GM19099 (cell line): Measurements from ENCODE around the gene SERP2.

Source experiments
- POLR2A ChIP-seq: IDR thresholded peaks from 3 replicates; pipeline ENCODE4 v1.6.1; 2011; ENCODE audit warnings: low read depth; ENCODE audit not compliant: insufficient read length; ENCODE audit errors: extremely low read depth

The SERP2 gene

GRCh38 chr13:44373601-44374347 lies at the start of gene SERP2:
TSS of gene SERP2 (plus strand) at chr13:44373824. CDS start at chr13:44374026, 202 bp downstream.
- TF ChIP-seq POLR2A = no peak

DNA sequence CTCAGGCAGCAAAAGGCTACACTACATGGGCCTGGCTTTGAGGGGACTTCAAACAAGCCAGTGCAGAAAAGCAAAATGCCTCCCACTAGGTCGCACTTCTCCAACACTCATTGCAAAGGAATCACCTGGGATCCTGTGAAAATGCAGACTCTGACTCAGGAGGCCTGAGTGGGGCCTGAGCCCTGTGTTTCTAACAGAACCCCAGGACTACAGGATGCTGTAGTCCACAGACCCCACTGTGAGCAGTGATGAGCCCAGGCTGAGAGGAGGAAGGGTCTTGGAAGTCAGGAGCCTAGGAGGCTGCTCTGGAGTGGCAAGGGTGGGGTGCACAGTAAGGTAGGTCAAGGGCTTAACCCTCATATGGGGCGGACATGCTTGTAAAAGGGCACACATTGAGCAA lies 46.7 kb upstream of the SERP2 start:
- TF ChIP-seq POLR2A = no peak

DNA sequence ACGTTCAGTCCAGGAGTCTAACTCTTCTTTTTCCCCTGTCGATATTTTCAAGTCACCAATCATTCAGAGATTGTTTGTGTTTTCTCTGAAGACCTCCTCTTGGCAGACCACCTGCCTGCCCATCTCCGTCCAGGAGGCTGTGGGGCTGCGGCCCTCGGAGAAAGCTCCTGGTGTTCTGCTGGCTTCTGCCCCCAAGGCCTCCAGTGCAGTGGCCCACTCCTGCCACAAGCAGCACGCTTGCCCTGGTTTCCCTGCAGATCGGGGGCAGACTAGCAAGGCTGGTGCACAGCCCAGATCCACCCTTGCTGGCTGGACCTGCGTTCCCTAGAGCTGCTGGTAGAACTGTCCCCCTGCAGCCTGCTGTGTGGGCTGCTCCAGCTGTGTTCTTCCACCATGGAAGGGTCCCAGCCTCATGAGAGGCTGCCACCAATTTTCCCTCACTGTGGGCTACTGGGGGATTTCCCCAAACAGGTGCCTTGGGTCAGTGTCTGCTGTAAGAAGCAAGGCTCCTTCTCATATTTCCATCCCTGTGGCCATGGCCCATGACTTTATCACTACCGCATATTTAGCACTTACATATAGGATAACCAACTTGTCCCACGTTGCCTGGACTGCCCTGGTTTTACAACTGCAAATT lies 43.6 kb upstream of the SERP2 start:
- TF ChIP-seq POLR2A = no peak

GRCh38 chr13:44331446-44331845 lies 42.2 kb upstream of the SERP2 start:
- no peak for TF ChIP-seq POLR2A

- no peak for TF ChIP-seq POLR2A
These were observed 41.4 kb upstream of the SERP2 start for GRCh38 chr13:44331912-44332851.

- no peak for TF ChIP-seq POLR2A
These were observed 39.5 kb upstream of the SERP2 start for GRCh38 chr13:44333950-44334655.

DNA sequence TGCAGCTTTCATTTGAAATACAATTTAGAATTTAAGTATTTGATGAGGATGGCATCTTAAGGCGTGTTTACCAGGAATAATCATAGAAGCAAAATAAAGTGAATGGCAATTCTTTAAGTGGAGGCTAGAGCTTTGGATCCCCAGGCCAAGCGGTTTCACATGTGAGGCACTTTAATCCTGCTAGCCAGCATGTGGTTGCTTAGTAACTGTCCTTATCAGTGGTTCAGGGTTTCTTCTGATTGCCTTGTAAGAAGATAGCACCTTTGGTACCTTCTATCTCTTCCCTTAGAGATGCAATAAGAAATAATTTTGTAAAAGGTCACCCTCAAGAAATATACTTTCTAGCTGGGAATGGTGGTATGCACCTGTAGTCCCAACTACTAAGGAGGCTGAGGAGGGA lies 38.9 kb upstream of the SERP2 start:
- no peak for TF ChIP-seq POLR2A

- TF ChIP-seq POLR2A = no peak
These were observed 36.7 kb upstream of the SERP2 start for GRCh38 chr13:44336934-44337333.

DNA sequence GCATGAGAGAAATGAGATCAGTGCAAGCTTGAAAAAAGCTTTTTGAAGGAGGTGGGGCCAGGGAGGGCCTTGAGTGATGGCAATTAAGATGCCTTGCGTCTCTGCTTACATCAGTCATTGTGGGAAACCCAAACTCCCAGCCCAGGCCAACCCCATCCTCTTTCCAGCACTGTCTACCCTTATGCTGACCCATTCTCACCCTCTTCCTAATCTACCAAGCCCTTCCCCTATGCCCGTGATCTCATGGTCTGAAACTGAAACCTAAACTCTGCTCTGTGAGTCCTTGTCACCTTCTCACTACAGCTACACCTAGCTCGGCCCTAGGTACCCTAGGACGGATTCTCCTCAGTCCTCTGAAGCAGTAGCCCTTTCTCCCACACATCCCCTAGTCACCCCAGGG lies 36.0 kb upstream of the SERP2 start:
- no peak for TF ChIP-seq POLR2A

- no peak for TF ChIP-seq POLR2A
These were observed 33.1 kb upstream of the SERP2 start for GRCh38 chr13:44340508-44340907.

DNA sequence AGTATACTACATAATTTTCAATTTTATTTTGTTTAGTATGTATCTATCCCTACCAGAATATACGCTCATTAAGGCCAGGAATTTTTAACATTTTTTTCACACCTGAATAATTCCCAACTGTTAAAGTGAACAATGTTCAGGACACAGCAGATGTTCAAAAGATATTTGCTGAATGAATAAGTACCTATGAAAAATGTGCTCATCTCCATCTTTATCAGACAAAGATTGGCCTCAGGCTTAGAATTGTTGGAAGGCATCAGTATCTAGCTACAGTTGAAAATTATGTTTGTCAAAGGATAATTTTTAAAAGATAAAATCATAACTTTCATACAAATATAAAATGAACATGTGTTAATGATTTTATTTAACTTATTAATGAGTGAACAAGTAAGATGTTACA lies 30.9 kb upstream of the SERP2 start:
- no peak for TF ChIP-seq POLR2A

DNA sequence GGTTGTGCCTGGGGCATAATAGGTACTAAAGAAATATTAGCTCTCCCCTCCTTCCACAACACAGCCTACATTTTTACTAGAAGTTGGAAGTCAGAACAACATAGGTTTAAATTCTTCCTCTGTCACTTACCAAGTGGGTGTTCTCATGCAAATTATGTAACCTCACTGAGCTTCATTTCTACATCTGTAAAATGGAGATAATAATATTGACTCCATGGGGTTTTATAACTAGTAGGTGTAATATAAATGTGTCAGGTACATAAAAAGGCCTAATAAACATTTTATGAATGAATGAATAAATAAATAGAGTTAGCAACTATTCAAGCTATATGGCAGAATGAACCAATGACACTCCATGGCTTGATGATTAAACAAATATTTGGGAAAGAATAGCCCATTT lies 27.1 kb upstream of the SERP2 start:
- no peak for TF ChIP-seq POLR2A

- TF ChIP-seq POLR2A = no peak
These were observed 26.3 kb upstream of the SERP2 start for GRCh38 chr13:44347301-44347700.

DNA sequence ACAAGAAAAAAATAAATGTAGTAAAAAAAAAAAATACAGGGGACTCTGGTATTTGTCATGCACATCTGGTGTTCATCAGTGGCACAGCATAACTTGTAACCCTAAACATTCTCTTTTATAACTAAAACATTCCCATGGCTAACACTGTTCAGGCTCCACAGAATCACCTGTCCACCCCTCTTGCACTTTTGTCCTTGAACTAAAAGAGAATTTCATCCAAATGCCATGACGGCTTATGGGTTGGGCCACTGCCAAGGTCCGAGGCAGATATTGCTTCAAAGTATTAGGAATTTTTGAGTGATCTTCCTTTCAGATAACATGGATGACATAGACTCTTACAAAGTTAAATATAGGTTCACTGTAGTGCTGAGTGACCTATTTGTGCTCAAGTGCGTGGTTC lies 25.7 kb upstream of the SERP2 start:
- no peak for TF ChIP-seq POLR2A
